SHP77 treated with DMSO at 0.1 percent for 48 hours (cell line): ENCODE results near the gene MAP3K2.

Experiments used
- DNase-seq: peaks from one replicate; lab custom pipeline; 2025; lab: John Stamatoyannopoulos, UW

Gene MAP3K2

GRCh38 chr2:127387655-127388422 is at the start of gene MAP3K2:
Gene MAP3K2, minus strand, starts transcription at chr2:127387975. Its CDS starts 44,846 bp downstream, at chr2:127343129.
- DNase-seq, result peak; percentile 79

GRCh38 chr2:127437056-127437455 is 49.3 kb upstream of the MAP3K2 start:
- no peak for DNase-seq

- DNase-seq, result no peak
These were observed 46.7 kb upstream of the MAP3K2 start for GRCh38 chr2:127434515-127434914.

GRCh38 chr2:127431408-127432023 is 43.7 kb upstream of the MAP3K2 start:
- no peak for DNase-seq

- no peak for DNase-seq
These were observed 42.2 kb upstream of the MAP3K2 start for GRCh38 chr2:127429844-127430425.

GRCh38 chr2:127429291-127429690 is 41.5 kb upstream of the MAP3K2 start:
- DNase-seq, result no peak

- DNase-seq, result no peak
These were observed 41.0 kb upstream of the MAP3K2 start for GRCh38 chr2:127428815-127429109.

- no peak for DNase-seq
These were observed 40.5 kb upstream of the MAP3K2 start for GRCh38 chr2:127428057-127428814.

- DNase-seq, result no peak
These were observed 39.7 kb upstream of the MAP3K2 start for GRCh38 chr2:127427376-127428056.

- no peak for DNase-seq
These were observed 39.0 kb upstream of the MAP3K2 start for GRCh38 chr2:127426501-127427354.

- no peak for DNase-seq
These were observed 38.0 kb upstream of the MAP3K2 start for GRCh38 chr2:127425540-127426490.

- no peak for DNase-seq
These were observed 37.1 kb upstream of the MAP3K2 start for GRCh38 chr2:127424598-127425520.

- DNase-seq, result no peak
These were observed 36.1 kb upstream of the MAP3K2 start for GRCh38 chr2:127423880-127424279.

GRCh38 chr2:127423478-127423843 is 35.7 kb upstream of the MAP3K2 start:
- no peak for DNase-seq

- DNase-seq, result no peak
These were observed 35.0 kb upstream of the MAP3K2 start for GRCh38 chr2:127422559-127423477.

- DNase-seq, result no peak
These were observed 34.2 kb upstream of the MAP3K2 start for GRCh38 chr2:127421871-127422558.

- no peak for DNase-seq
These were observed 33.5 kb upstream of the MAP3K2 start for GRCh38 chr2:127421116-127421800.
